Left ventricle myocardium inferior (tissue), 1 donor: Measurements from ENCODE around the gene SUSD4. TPM values are rescaled to one million over a fixed set of nuclear protein-coding genes. Genes with fewer than 3 reads are reported as not detected.

Experiments
- DNase-seq: peaks from one replicate; pipeline ENCODE4 v3.0.0-alpha.2; 2020
- H3K27ac ChIP-seq: fragments of 200-600 bp; replicated peaks from 2 replicates; pipeline ENCODE4 v1.8.0; 2021
- H3K27me3 ChIP-seq: fragments of 200-600 bp; 2 replicates; pipeline ENCODE4 v1.8.0; 2021; ENCODE audit warnings: low read depth
- H3K36me3 ChIP-seq: fragments of 200-600 bp; 2 replicates; pipeline ENCODE4 v1.8.0; 2021
- H3K4me1 ChIP-seq: fragments of 200-600 bp; 2 replicates; pipeline ENCODE4 v1.8.0; 2021
- H3K4me3 ChIP-seq: fragments of 200-600 bp; 2 replicates; pipeline ENCODE4 v1.8.0; 2021; ENCODE audit warnings: mild to moderate bottlenecking, moderate library complexity
- H3K9me3 ChIP-seq: fragments of 200-600 bp; replicated peaks from 2 replicates; pipeline ENCODE4 v1.8.0; 2021
- intact Hi-C: fragments of 100-400 bp; cut with micrococcal nuclease; formaldehyde crosslinking; loops from one replicate; pipeline ENCODE4 v1.11.0; 2022
- total RNA-seq: library from RNA; stranded (reverse); fragmentation: NEBNext Ultra II Directional; extraction: Animal tissue kit (Norgen Biotek cat#: 25700); gene quantifications from one replicate; pipeline ENCODE4 v1.2.1, GENCODE V29; 2021
- TF ChIP-seq, protein P1 (sequence below): fragments of 200-600 bp; IDR thresholded peaks from 2 replicates; pipeline ENCODE4 v1.8.0; 2021; ENCODE audit warnings: antibody characterized with exemption, mild to moderate bottlenecking, borderline replicate concordance
- donor health status: DM: no; HTN: yes; CAD: no; lungs with severe emphysema.

The SUSD4 gene
- total RNA-seq, 1 donor from 2014 or later, result 2.5 TPM

DNA sequence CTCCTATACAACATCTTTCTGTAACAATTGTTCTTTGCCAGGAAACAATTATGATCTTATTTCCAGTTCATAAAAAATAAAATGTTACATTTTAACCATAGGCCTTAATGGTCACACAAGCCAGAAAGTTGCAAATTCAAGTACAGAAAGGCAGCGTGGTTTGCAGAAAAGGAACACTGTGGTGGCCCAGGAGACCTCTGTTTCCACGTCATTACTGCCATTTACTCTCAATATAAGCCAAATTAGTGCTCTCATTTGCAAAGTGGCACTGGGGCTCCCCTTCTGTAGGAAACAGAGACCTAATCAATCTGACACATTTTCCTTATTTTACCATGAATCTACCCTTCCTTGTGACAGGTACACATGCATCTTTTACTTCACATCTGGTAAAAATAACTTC, 141.6 kb downstream of the SUSD4 start:
- no peaks in the 10 kb centered on the region for H3K27me3 ChIP-seq
- H3K4me3 ChIP-seq, result no peak overlapping the region
- H3K9me3 ChIP-seq, result peaks cover 18% of the 10 kb centered on the region
- TF ChIP-seq, protein P1, sequence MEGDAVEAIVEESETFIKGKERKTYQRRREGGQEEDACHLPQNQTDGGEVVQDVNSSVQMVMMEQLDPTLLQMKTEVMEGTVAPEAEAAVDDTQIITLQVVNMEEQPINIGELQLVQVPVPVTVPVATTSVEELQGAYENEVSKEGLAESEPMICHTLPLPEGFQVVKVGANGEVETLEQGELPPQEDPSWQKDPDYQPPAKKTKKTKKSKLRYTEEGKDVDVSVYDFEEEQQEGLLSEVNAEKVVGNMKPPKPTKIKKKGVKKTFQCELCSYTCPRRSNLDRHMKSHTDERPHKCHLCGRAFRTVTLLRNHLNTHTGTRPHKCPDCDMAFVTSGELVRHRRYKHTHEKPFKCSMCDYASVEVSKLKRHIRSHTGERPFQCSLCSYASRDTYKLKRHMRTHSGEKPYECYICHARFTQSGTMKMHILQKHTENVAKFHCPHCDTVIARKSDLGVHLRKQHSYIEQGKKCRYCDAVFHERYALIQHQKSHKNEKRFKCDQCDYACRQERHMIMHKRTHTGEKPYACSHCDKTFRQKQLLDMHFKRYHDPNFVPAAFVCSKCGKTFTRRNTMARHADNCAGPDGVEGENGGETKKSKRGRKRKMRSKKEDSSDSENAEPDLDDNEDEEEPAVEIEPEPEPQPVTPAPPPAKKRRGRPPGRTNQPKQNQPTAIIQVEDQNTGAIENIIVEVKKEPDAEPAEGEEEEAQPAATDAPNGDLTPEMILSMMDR, result no peak
- H3K27ac ChIP-seq, result no peak overlapping the region
- no peak for DNase-seq
- H3K36me3 ChIP-seq, result no peaks in the 10 kb centered on the region
- no peaks in the 10 kb centered on the region for H3K4me1 ChIP-seq
- intact Hi-C loops, result no loop called here

DNA sequence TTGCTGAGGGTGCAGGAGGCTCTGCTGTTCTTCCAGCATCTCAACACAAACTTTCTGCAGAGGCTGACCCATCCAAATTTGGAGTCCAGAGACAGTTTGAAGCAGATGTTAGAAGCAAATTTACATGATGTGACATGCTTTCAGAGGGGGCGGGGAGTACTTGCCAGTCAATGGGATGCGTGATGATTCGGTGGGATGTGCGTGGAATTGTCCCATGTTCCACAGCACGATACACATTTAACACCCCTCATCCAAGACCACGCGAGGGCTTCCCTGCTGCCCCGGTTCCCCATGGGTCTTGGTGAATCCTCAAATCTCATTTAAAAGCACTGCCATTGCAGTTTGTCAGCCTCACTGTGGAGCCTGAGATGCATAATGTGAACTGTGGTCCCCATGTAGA, 142.3 kb downstream of the SUSD4 start:
- H3K27me3 ChIP-seq, result no peaks in the 10 kb centered on the region
- intact Hi-C loops, result no loop called here
- peak overlapping the region; percentile 27 for H3K27ac ChIP-seq
- H3K4me1 ChIP-seq, result no peaks in the 10 kb centered on the region
- H3K4me3 ChIP-seq, result no peak overlapping the region
- TF ChIP-seq, protein P1, result no peak
- DNase-seq, result no peak
- no peaks in the 10 kb centered on the region for H3K36me3 ChIP-seq
- H3K9me3 ChIP-seq, result peaks cover 18% of the 10 kb centered on the region

DNA sequence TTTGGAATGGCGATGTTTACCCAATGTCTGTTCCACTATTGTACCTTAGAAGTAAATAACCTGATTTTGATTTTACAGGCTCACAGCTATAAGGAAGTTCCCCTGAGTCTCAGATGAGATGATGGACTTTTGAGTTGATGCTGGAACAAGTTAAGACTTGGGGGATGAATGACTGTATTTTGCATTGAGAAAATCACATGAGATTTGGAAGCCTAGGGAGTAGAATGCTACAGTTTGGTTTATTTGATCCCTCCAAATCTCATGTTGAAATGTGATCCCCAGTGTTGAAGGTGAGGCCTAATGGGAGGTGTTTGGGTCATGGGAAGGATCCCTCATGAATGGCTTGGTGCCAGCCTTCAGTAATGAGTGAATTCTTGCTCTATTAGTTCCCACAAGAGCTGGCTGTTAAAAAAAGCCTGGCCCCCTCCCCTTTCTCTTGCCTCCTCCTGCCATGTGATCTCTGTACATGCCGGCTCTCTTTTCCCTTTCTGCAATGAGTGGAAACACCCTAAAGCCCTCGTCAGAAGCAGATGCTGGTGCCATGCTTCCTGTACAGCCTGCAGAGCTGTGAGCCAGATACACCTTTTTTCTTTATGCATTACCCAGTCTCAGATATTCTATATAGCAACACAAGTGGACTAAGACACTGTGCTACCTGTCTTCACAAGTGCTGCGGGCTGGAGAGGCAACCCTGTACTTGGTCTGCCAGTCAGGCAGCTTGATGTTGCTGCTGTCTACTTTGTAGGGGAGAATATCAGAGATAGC, 143.9 kb downstream of the SUSD4 start:
- Histone ChIP-seq H3K27me3 (no peaks in the 10 kb centered on the region), H3K27ac (no peak overlapping the region), H3K36me3 (no peaks in the 10 kb centered on the region), H3K4me1 (no peaks in the 10 kb centered on the region), H3K4me3 (no peak overlapping the region), H3K9me3 (peaks cover 18% of the 10 kb centered on the region)
- no peak for DNase-seq
- TF ChIP-seq, protein P1, result no peak
- intact Hi-C loops, result no loop called here

DNA sequence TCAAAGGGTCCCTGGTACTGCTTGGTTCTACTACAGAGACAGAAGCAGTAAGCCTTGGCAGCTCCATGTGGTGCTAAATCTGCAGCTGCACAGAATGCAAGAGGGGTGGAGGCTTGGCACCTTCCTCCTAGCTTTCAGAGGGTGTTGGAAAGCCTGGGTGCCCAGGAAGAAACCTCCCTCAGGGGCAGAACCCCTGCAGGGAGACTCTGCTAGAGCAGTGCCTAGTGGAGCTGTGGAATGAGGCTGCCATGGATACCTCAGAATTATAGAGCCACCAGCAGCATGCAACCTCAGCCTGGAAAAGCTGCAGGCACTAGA, 144.7 kb downstream of the SUSD4 start:
- H3K36me3 ChIP-seq, result no peaks in the 10 kb centered on the region
- no peak for DNase-seq
- no peak overlapping the region for H3K4me3 ChIP-seq
- intact Hi-C loops, result no loop called here
- H3K4me1 ChIP-seq, result no peaks in the 10 kb centered on the region
- no peak overlapping the region for H3K27ac ChIP-seq
- peaks cover 18% of the 10 kb centered on the region for H3K9me3 ChIP-seq
- H3K27me3 ChIP-seq, result no peaks in the 10 kb centered on the region
- TF ChIP-seq, protein P1, result no peak

DNA sequence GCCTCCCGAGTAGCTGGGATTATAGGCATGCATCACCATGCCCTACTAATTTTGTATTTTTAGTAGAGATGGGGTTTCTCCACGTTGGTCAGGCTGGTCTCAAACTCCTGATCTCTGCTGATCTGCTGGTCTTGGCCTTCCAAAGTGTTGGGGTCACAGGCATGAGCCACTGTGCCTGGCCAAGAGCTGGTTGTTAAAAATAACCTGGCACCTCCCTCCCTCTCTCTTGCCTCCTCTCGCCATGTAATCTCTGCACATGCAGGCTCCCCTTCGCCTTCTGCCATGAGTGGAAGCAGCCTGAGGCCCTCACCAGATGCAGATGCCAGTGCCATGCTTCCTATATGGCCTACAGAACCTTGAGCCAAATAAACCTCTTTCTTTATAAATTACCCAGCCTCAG, 146.2 kb downstream of the SUSD4 start:
- no peaks in the 10 kb centered on the region for H3K36me3 ChIP-seq
- intact Hi-C loops, result no loop called here
- H3K27ac ChIP-seq, result no peak overlapping the region
- H3K9me3 ChIP-seq, result peaks cover 18% of the 10 kb centered on the region
- TF ChIP-seq, protein P1, result no peak
- H3K27me3 ChIP-seq, result no peaks in the 10 kb centered on the region
- no peaks in the 10 kb centered on the region for H3K4me1 ChIP-seq
- no peak overlapping the region for H3K4me3 ChIP-seq
- no peak for DNase-seq
